Activated naive CD8-positive, alpha-beta T cell treated with anti-CD3 and anti-CD28 coated beads for 36 hours (primary cell): ENCODE measurements around the gene RPP30. TPM values are rescaled to one million over a fixed set of nuclear protein-coding genes. Genes with fewer than 3 reads are reported as not detected.

ENCODE experiments used
- DNase-seq: peaks from one replicate; pipeline ENCODE4 v3.0.0; 2021
- H3K27ac Mint-ChIP-seq: one replicate; pipeline ENCODE4 v1.8.0; 2022; ENCODE audit warnings: mild to moderate bottlenecking, moderate library complexity, mixed read lengths
- H3K27me3 Mint-ChIP-seq: one replicate; pipeline ENCODE4 v1.8.0; 2022; ENCODE audit warnings: mild to moderate bottlenecking, mixed read lengths
- H3K36me3 Mint-ChIP-seq: one replicate; pipeline ENCODE4 v1.8.0; 2021; ENCODE audit warnings: mild to moderate bottlenecking, mixed read lengths
- H3K4me1 Mint-ChIP-seq: one replicate; pipeline ENCODE4 v1.8.0; 2021; ENCODE audit warnings: mixed read lengths
- H3K4me3 Mint-ChIP-seq: one replicate; pipeline ENCODE4 v1.8.0; 2022; ENCODE audit warnings: mild to moderate bottlenecking, moderate library complexity, mixed read lengths
- H3K9me3 Mint-ChIP-seq: one replicate; pipeline ENCODE4 v1.8.0; 2022; ENCODE audit warnings: mixed read lengths
- total RNA-seq, 2 experiments: library from RNA; stranded (reverse); gene quantifications; one replicate each; pipeline ENCODE4 v1.2.3, GENCODE V29; 2021

Gene RPP30
- 10 to 100 TPM; 81.5 to 88.0 TPM for total RNA-seq

GRCh38 chr10:90871766-90872647 is at the start of gene RPP30:
RPP30 (plus strand) TSS chr10:90871974; CDS start chr10:90871987, 13 bp downstream.
- H3K4me1 Mint-ChIP-seq = peaks cover 13% of the 10 kb centered on the region
- peak; percentile 85 for DNase-seq
- peak within 1 kb of the TSS; percentile 88 for H3K27ac Mint-ChIP-seq
- H3K36me3 Mint-ChIP-seq = peaks cover 8% of the 10 kb centered on the region
- H3K9me3 Mint-ChIP-seq = peaks cover 4% of the 10 kb centered on the region
- peak within 1 kb of the TSS; percentile 98 for H3K4me3 Mint-ChIP-seq
- H3K27me3 Mint-ChIP-seq = peaks cover 28% of the 10 kb centered on the region

DNA sequence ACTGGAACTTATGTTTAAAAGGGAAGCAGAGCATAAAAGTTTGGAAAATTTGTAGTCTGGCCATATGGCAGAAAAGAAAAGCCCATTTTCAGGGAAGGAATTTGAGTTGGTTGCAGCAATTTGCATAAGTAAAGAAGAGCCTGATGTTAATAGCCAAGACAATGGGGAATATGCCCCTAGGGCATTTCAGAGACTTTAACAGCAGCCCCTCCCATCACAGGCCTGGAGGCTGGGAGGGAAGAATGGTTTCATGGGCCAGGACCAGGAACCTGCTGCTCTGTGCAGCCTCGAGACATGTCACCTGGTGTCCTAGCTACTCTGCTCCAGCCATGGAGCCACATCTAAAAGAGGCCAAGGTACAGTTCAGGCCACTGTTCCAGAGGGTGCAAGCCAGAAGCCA is 49.3 kb upstream of the RPP30 start:
- H3K9me3 Mint-ChIP-seq = peaks cover 7% of the 10 kb centered on the region
- H3K36me3 Mint-ChIP-seq = no peaks in the 10 kb centered on the region
- H3K27me3 Mint-ChIP-seq = peaks cover 43% of the 10 kb centered on the region
- no peaks in the 10 kb centered on the region for H3K4me1 Mint-ChIP-seq
- DNase-seq = no peak
- no peak overlapping the region for H3K4me3 Mint-ChIP-seq
- H3K27ac Mint-ChIP-seq = no peak overlapping the region

- no peak for DNase-seq
- Mint-ChIP-seq H3K36me3 (no peaks in the 10 kb centered on the region), H3K9me3 (no peaks in the 10 kb centered on the region), H3K27me3 (peaks cover 5% of the 10 kb centered on the region), H3K27ac (no peak overlapping the region), H3K4me3 (no peak overlapping the region), H3K4me1 (no peaks in the 10 kb centered on the region)
Measured at GRCh38 chr10:90832111-90832510, 39.7 kb upstream of the RPP30 start.

DNA sequence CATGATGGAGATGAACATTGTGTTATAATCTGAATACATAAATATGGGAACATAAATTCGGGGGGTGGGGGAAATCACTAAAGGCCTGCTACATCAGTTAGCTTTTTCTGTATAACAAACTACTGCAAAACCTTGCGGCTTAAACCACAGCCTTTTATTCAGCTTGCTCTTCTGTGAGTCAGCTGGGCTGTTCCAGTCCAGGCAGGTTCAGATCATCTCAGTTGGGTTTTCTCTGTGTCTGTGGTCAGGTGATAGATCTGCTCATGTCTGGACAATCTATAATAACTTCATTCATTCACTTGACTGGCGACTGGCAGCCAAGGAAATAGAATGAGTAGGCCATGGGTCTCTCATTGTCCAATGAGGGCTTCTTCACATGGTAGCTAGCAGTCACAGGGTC is 37.4 kb upstream of the RPP30 start:
- no peaks in the 10 kb centered on the region for H3K4me1 Mint-ChIP-seq
- H3K27ac Mint-ChIP-seq = no peak overlapping the region
- no peaks in the 10 kb centered on the region for H3K36me3 Mint-ChIP-seq
- H3K4me3 Mint-ChIP-seq = no peak overlapping the region
- no peak for DNase-seq
- H3K9me3 Mint-ChIP-seq = no peaks in the 10 kb centered on the region
- H3K27me3 Mint-ChIP-seq = no peaks in the 10 kb centered on the region

GRCh38 chr10:90837486-90837885 is 34.3 kb upstream of the RPP30 start:
- no peak overlapping the region for H3K4me3 Mint-ChIP-seq
- DNase-seq = no peak
- H3K9me3 Mint-ChIP-seq = no peaks in the 10 kb centered on the region
- no peaks in the 10 kb centered on the region for H3K4me1 Mint-ChIP-seq
- H3K27me3 Mint-ChIP-seq = peaks cover 4% of the 10 kb centered on the region
- H3K36me3 Mint-ChIP-seq = no peaks in the 10 kb centered on the region
- H3K27ac Mint-ChIP-seq = no peak overlapping the region

DNA sequence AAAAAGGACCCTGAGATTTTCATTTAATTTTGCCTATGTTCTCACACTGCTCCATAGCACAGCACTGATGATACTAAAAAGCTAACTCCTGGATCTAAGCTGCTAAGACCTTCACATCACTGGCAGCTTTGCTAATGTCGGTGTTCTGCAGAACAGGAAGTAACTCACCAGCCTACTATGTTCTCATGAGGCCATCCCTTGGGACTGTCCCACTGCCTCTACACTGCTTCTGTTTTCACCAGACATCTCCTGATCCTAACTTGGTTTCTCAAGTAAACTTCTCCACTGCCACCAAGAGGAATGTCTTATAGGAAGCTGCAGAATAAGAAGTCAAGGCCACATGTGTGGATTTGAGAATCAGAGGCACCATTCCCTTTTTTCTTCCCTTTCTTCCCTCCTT is 29.0 kb upstream of the RPP30 start:
- Mint-ChIP-seq H3K27ac (no peak overlapping the region), H3K4me3 (no peak overlapping the region), H3K9me3 (no peaks in the 10 kb centered on the region)

DNA sequence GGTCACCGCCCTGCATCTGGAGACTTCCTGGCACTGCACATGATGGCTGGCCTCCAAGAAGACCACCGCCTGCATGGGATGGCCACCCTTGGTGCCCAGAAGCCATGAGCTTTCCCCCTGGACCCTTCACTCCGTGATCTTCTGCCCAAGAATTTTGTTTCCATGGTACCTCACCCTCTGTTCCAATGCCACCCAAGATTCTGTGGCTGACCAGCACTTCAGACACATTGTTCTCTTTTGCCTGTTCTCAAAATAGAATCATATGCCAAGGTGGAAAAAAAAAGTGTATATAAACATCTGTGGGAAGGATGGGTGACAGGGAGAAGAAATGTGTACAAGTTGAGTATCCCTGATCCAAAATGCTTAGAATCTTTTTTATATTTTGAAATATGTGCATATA is 26.0 kb upstream of the RPP30 start:
- Mint-ChIP-seq H3K9me3 (peaks cover 5% of the 10 kb centered on the region), H3K27me3 (peaks cover 33% of the 10 kb centered on the region), H3K4me3 (no peak overlapping the region), H3K36me3 (peaks cover 4% of the 10 kb centered on the region), H3K27ac (no peak overlapping the region), H3K4me1 (peaks cover 5% of the 10 kb centered on the region)
- DNase-seq = no peak

More for the DNA sequence above, 29.0 kb upstream of the RPP30 start:
- Mint-ChIP-seq H3K36me3 (no peaks in the 10 kb centered on the region), H3K4me1 (peaks cover 5% of the 10 kb centered on the region), H3K27me3 (peaks cover 27% of the 10 kb centered on the region)
- no peak for DNase-seq

GRCh38 chr10:90846746-90847145 is 25.0 kb upstream of the RPP30 start:
- no peak overlapping the region for H3K4me3 Mint-ChIP-seq
- H3K36me3 Mint-ChIP-seq = peaks cover 9% of the 10 kb centered on the region
- H3K4me1 Mint-ChIP-seq = peaks cover 5% of the 10 kb centered on the region
- H3K27ac Mint-ChIP-seq = no peak overlapping the region
- peaks cover 12% of the 10 kb centered on the region for H3K9me3 Mint-ChIP-seq
- no peak for DNase-seq
- H3K27me3 Mint-ChIP-seq = peaks cover 41% of the 10 kb centered on the region

DNA sequence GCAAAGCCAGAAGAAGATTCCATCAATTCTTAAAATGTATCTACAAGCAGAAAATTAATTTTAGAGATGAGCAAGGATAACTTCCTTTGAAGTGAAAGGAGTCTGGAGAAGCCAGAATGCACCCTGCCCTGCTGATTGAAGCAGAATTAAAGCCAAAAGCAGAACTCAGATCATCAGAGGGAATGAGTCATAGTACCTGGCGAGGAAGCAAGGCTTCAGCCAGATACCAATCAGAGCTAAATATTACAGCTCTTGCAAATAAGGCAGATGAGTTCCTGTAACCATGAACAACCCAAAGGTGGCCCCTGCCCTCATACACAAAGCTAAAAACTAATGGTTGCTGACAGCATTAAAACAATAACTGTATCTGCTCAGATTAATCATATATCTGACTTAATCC is 24.3 kb upstream of the RPP30 start:
- Mint-ChIP-seq H3K4me1 (peaks cover 5% of the 10 kb centered on the region), H3K27me3 (peaks cover 46% of the 10 kb centered on the region), H3K27ac (no peak overlapping the region), H3K36me3 (peaks cover 9% of the 10 kb centered on the region), H3K4me3 (no peak overlapping the region), H3K9me3 (peaks cover 14% of the 10 kb centered on the region)
- no peak for DNase-seq

- Mint-ChIP-seq H3K36me3 (peaks cover 9% of the 10 kb centered on the region), H3K9me3 (peaks cover 14% of the 10 kb centered on the region), H3K4me3 (no peak overlapping the region), H3K27me3 (peaks cover 54% of the 10 kb centered on the region), H3K27ac (no peak overlapping the region), H3K4me1 (peaks cover 5% of the 10 kb centered on the region)
- no peak for DNase-seq
Measured at GRCh38 chr10:90849956-90850749, 21.6 kb upstream of the RPP30 start.

DNA sequence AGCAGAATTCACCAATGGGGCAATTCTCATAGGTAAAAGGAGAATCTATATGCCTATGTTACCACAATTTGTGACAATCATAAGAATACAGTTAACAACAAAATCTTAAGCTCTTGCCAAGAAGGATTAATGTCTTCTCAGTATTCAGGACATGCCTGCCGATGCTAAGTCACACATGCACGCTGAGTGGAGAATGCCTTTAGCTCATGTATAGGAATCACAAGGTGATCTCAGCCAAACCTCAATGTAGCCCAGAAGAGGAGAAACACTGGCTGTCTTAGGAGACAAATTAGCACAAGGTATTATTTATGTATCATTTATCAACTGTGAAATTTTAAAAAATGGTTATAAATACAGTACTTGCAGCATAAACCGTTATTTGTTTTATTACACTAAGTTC is 16.6 kb upstream of the RPP30 start:
- H3K27me3 Mint-ChIP-seq = peaks cover 89% of the 10 kb centered on the region
- DNase-seq = no peak
- H3K4me1 Mint-ChIP-seq = peaks cover 7% of the 10 kb centered on the region
- no peak overlapping the region for H3K27ac Mint-ChIP-seq
- H3K4me3 Mint-ChIP-seq = no peak overlapping the region
- H3K9me3 Mint-ChIP-seq = peaks cover 14% of the 10 kb centered on the region
- H3K36me3 Mint-ChIP-seq = peaks cover 9% of the 10 kb centered on the region

DNA sequence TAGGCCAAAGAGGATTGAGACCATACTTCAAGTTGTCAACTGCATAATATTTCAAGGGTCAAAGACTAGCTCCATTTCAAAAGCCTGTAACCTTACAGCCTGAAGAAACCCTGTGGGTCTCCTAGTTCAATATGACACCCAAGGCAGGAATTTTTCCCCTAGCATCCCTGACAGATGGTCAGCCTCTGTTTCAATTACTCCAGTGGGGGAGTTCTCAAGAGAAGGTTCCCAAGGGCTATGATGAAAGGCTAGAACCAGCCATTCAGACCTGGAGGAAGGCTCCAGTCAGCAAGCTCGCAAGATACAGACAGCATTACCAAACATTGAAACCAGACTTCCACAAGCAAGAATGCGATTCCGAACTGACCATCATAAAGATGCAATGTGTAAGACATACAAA is 15.5 kb upstream of the RPP30 start:
- no peak overlapping the region for H3K27ac Mint-ChIP-seq
- peaks cover 2% of the 10 kb centered on the region for H3K36me3 Mint-ChIP-seq
- peaks cover 84% of the 10 kb centered on the region for H3K27me3 Mint-ChIP-seq
- no peak for DNase-seq
- peak overlapping the region; percentile 32 for H3K4me3 Mint-ChIP-seq
- peaks cover 7% of the 10 kb centered on the region for H3K4me1 Mint-ChIP-seq
- H3K9me3 Mint-ChIP-seq = peaks cover 3% of the 10 kb centered on the region

DNA sequence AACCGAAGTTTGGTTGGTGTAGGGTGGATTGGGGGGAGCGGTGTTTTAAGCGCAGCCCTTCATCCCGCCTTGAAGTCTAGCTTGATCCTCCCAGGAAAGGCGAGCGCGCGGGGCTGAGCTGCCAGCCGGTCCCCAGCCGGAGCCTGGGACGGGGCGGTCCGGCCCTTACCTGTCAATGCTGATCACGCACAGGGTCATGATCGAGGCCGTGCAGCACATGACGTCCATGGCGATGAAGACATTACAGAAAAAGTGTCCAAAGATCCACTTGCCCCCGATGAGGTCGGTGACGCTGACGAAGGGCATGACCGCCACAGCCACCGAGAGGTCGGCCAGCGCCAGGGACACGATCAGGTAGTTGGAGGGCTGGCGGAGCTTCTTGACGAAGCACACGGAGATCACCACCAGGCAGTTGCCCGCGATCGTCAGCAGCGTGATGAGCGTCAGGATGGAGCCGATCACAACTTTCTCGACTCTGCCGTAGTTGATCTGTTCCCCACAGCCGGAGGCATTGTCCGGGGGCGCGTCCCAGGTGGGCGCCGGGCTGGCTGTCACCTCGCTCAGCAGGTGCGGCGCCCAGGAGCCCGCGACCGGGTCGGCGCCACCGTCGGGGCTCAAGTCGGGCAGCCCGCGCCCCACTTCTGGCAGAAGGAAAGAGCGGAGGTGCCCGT is 14.7 kb upstream of the RPP30 start:
- peaks cover 80% of the 10 kb centered on the region for H3K27me3 Mint-ChIP-seq
- H3K4me3 Mint-ChIP-seq = peak overlapping the region; percentile 79
- H3K9me3 Mint-ChIP-seq = no peaks in the 10 kb centered on the region
- peaks cover 7% of the 10 kb centered on the region for H3K4me1 Mint-ChIP-seq
- no peak overlapping the region for H3K27ac Mint-ChIP-seq
- peak; percentile 3 for DNase-seq
- H3K36me3 Mint-ChIP-seq = no peaks in the 10 kb centered on the region

GRCh38 chr10:90857635-90858460 is 13.9 kb upstream of the RPP30 start, which contains the start of gene HTR7:
HTR7 (minus strand) TSS chr10:90858039; CDS start chr10:90857671, 368 bp downstream.
- H3K4me3 Mint-ChIP-seq = peak within 1 kb of the TSS; percentile 79
- peaks cover 75% of the 10 kb centered on the region for H3K27me3 Mint-ChIP-seq
- H3K36me3 Mint-ChIP-seq = no peaks in the 10 kb centered on the region
- H3K9me3 Mint-ChIP-seq = no peaks in the 10 kb centered on the region
- peak; percentile 57 for DNase-seq
- H3K4me1 Mint-ChIP-seq = peaks cover 7% of the 10 kb centered on the region
- H3K27ac Mint-ChIP-seq = no peak within 1 kb of the TSS
